Fibroblast of skin of scalp (primary cell): ENCODE measurements around the gene FRMD3.
A peak's percentile ranks its signal among the peaks of the same experiment; 100 is the strongest.

Experiments
- DNase-seq: peaks from one replicate; pipeline ENCODE4 v3.0.0-alpha.2; 2013

The FRMD3 gene

DNA sequence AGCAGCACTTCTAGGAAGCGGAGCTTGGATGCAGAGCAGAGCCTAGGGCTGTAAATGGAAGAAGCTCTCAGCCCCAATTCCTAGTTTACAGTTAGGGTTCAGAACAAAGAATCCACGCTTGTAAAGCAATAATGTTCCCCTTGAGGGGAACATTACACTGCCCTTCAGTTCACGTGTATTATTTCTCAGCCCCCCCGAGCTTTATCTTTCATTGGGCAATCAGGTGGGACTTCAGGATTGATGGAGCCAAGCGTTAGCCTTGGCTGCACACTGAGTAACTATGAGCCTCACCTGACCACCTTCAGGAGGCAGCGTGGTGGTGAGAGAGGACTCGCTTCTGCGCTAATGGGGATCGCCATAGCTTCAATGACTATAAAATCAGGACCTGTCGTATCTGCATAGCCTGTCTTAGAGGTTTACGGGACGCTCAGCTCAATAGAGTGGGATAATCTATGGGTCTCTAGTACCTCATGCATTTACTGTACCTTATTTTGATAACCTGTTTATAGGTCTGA is 318.2 kb downstream of the FRMD3 start:
- DNase-seq, result no peak

DNA sequence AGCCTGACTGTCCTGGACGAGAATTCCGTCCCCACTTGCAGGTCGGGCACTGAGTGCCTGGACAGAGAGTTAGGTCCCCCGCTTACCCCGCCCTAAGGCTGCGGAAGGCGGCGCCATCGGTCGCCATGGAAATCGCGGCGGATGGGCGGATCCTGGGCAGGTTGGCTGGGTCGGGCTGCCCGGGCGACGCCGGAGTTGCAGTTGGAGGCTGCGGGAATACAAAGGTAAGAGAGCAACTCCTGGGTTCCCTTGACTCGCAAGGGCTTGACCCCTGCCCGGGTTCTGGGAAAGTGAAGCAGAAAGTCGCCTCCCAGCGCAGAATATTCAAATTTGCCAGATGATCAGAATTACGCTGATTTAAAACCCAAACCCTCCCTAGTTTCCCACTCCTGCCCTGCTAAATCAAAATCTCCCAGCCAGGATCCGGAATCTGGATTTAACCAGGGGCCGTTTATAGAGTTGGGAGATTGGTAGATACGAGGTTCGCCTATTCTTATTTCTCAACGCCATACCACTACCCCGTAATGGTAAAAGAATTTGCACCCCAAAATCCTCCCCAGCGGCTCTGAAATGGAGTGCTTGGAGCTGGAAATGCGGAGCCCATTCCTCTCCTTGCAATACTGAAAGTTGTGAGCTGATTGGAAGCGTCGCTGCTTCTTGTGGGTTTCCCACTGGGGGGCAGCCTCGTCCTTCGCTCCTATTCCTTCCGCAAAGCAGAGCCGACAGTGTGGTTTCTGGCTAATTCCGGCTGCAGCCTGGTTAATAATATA is 318.9 kb downstream of the FRMD3 start:
- peak; percentile 81 for DNase-seq

DNA sequence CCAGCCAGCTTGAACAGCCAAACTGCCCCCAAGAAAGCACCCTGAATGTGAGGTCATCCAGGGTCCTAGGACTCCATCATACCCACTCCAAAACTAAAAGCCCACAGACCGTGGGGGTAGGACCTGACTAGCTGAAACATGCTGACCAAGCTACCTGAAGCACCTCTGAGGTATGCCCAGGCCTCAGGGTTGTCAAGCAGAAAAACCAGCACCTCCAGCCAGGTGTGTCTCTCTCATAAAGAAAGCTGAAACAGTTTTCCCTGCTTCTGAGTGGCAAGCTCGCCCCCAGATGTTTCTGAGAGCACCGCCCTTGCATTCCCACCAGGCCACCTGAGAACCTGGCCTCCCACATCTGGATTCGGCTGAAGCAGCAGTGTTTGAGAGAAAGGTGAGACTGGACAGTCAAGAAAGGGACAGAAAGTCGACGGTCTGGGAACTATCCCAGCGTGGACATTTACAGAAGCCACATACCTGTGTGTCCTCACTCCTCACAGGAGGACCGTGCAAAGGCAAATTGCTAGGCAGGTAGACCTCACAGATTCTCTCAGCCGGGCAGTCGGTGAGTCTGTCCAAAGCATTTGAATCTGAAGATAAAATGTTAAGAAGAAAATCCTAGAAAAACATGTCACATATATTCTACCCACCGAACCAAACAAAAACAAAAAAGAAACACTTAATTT is 319.6 kb downstream of the FRMD3 start:
- DNase-seq, result no peak

GRCh38 chr9:83209188-83209731 is 328.9 kb downstream of the FRMD3 start:
- DNase-seq, result peak; percentile 49

DNA sequence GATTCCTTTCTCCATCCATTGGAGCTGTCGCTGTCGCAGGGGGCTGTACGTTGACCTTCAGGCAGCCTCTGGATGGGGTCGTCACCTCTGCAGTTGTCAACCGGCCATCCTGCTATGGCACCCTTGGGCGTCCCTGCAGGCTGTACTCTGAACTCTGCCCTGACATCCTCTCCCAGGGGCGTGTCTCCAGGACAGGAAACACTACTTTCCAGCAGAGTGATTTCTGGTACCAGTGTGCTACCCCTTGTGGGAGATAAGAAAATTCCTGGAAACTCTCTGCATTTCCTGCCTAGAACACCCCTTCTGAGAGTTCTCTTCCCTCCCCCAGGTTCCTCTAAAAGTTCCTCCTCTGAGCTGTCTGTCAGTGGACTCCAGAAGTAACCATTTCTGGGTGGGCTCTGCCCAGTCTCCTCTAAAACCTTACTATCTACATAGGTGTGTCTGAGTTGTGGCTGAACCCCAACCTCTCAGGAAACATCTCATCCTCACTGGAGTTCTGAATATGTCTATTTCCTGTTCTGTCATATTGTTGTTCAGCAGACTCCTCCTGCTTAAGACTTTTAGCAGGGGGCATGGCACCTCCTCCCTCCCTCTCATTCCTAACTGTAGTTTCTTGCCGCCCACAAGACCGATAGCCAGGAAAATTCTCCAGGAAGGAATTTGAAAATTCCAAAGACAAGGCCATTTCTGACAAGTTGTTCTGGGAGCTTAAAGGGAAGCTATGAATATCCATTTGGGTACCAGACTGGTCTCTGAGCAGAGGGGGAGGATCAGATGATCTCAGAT is 329.9 kb downstream of the FRMD3 start:
- peak; percentile 49 for DNase-seq

GRCh38 chr9:83204047-83204446 is 334.2 kb downstream of the FRMD3 start:
- no peak for DNase-seq

- DNase-seq, result no peak
Measured at GRCh38 chr9:83200531-83200930, 337.7 kb downstream of the FRMD3 start.

DNA sequence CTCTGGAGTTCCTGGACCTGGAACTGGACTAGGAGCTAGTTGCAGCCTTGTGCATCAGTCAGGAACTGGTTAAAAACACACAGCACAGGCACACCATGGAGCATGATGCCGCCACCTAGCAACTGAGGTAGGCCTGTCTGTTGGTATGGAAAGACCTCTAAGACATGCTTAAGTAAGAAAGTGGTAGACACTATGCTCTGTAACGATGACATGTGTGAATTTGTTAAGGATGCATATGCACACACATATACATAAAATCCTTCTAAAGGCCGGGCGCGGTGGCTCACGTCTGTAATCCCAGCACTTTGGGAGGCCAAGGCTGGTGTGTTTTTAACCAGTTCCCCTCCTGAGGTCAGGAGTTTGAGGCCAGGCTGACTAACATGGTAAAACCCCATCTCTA is 338.4 kb downstream of the FRMD3 start:
- no peak for DNase-seq

DNA sequence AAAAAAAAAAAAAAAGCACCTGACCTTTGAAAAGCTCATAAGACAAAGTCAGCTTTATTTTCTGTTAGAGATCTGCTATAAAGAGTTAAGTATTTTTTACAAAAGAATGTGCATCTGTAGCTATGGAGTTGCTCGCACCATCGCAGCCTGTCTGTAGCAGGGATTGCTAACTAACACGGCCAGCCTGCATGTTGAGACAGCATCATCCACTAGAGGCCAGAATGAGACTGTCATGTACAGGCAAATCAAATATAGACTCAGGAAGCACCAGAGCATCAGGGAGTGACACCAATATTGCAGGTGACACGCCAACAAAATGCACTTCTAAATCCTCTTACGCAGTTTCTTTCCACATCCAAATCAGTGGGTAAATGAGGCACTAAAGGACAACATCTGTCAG is 339.0 kb downstream of the FRMD3 start:
- DNase-seq, result peak; percentile 63

DNA sequence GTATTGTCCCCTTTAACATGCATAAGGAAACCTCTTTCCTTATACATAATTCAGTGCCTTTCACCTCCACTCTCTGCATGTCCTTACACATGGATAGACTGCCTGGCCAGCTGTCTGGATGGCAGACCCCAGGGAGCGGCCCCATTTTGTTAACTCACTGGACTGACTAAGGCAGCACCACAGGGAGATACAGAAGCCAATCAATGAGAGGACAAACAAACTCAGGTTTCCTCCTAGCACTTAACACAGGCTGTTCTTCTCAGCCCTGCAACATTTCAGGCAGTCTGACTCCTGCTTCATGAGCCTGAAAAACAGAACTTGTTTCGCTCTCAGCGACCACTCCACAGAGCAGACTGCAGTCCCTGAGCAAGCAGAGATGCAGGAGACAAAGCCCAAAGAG is 339.8 kb downstream of the FRMD3 start:
- no peak for DNase-seq

- DNase-seq, result no peak
Measured at GRCh38 chr9:83197591-83197990, 340.6 kb downstream of the FRMD3 start.

GRCh38 chr9:83196946-83197345 is 341.3 kb downstream of the FRMD3 start:
- DNase-seq, result no peak
